ENCODE measurements around the gene LAMTOR4.
A peak's percentile ranks its signal among the peaks of the same experiment; 100 is the strongest.

LAMTOR4 gene

DNA sequence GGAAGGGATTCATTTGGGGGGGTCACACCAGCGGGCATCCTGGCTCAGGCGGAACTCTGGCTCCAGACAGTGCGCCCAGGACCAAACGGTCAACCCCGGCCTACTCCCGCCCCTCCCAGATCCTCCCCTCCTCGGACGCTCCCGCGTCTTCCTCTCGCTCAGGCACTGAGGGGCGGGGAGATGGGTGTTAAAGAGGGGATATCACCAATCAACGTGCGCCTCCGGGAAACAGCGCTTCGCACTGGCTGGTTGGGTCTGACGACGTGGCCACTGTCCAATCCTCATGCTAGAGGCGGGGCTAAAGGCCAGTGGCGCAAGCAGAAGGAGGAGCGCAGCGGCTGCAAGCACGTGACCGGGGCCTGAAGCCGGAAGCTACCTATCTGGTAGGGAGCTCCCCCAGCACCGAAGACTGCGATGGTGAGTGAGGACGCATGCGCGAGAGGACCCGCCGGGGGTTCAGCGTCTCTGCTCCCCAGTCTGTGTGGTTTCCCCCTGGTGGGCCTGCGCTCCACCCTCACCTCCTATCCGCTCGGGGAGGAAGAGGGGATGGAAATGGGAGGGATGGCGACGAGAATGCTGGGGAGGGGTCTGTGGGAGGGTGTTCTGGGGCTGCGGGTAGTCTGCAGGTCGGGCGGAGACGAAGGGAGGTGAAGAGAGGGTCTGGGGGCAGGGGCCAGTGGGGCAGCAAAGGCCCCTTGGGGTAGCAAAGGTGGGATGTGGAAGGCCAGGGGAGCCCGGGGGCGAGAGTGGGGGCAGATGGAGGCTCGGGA, at the start of gene LAMTOR4:
Gene LAMTOR4, plus strand, starts transcription at position 360 of the 770 bp plus-strand sequence. Its CDS starts 55 bp downstream, at position 415.
- peak; percentile 99 for DNase-seq

DNA sequence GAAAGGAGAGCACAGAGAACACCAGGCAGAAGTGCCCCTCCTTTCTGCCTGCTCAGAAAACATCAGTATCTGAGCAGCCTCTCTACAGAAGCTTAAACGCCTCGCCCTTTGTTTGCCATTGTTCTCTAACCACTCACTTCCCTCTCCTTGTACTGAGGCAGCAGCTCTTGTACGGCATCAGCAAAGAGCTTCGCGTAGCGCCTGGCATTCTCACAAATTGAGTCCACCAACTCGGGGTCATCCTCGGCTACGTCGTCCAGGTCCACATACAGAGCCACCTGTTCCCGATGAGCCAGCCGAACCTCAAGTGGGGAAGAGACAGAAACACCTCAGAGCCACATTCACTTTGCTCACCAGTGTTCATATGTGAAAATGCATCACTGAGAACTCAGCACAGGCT, 49.3 kb upstream of the LAMTOR4 start:
- DNase-seq: no peak

DNA sequence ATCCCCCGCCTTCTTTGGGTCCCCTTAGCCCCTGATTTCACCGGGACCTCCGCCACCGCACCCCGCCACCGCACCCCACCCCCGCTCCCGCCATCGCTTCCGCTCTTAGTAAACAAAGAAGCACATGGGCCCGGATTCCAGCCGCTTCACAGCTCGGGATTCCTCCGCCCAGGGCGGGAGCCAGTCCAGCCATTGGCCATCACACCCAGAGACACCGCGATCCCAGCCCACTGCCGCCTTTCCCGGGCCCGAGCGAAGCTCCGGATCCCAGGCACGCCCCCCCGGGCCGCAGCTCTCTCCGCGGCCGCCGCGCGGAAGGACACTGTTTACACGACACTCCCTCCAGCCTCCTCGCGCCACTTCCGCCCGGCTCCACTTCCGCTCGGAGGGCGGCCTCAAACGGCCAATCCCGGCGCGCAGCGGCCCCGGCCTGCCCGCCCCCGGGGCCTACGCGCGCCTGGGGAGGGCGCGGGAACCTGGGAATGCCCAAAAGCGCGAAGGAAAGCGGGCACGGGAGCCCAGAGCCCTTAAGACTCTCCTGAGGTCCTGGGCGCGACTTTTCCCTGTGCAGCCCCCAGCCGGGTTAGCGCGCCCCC, 48.2 kb upstream of the LAMTOR4 start:
- DNase-seq: peak; percentile 90

DNA sequence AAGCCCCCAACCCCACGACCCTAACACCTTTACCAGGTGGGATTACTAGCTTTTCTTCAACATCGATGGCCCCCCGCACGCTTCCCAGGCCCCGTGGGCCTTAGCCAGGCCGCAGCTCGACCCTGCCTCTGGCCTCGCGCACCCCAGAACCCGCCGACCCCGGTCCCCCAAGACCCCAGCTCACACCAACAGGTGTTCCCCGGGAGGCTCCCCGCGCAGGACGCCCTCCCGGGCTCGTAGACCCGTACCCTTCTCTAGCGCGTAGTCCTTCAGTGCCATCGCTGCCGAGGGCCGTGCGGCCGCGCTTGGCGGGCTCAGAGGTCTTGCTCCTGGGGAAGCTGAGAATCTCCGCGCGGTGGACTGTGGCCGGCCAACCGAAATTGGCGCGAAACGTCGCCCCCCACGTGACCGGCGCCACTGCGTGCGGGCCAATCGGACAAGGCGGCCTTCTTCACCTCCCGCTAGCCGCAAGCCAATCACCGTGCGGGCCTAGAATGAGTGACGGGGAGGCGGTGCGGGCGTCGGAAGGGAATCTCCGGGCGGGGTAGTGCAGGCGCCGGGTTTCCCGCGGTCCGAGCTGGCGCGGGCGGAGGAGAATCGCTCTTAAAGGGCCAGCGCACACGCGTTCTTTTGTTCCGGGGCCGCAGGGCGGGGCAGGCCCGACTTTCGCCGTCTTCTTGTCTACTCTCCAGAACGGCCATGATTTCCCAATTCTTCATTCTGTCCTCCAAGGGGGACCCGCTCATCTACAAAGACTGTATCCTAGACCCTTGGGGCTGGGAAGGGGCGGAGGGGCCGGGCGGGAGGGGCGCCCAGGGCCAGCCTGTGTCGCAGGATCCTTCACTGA, 47.5 kb upstream of the LAMTOR4 start, which contains the start of the genes AP4M1 and MCM7:
Gene AP4M1, plus strand, starts transcription at position 628 of the 847 bp plus-strand sequence. Its CDS starts 72 bp downstream, at position 700.
Gene MCM7, minus strand, starts transcription at position 382 of the 847 bp plus-strand sequence. Its CDS starts 103 bp downstream, at position 279.
- peak; percentile 97 for DNase-seq

DNA sequence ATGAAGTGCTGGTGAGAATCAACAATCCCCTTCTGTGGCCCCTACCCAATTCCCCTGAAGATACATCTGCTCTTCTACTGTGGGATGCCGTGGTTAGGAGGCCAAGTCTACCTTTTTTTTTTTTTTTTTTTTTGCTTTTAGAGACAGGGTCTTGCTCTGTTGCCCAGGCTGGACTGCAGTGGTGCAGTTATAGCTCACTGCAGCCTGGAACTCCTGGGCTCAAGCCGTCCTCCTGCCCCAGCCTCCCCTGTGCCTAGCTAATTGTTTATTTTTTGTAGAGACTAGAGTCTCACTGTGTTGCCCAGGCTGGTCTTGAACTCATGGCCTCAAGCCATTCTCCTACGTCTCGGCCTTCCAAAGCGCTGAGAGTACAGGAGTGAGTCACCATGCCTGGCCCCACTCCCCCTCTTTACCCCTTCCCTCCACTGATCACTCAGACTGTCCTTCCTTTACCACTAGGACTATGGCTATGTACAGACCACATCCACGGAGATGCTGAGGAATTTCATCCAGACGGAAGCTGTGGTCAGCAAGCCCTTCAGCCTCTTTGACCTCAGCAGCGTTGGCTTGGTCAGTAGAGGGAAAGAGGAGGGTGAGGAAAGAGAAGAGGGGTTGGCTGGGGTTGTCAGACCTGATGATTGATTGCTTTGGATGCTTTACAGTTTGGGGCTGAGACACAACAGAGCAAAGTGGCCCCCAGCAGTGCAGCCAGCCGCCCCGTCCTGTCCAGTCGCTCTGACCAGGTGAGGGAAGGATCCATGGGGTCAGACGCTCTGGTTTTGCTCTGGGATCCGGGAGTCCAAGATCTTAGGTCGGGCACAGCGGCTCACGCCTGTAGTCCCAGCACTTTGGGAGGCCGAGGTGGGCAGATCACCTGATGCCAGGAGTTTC, 45.5 kb upstream of the LAMTOR4 start:
- no peak for DNase-seq

DNA sequence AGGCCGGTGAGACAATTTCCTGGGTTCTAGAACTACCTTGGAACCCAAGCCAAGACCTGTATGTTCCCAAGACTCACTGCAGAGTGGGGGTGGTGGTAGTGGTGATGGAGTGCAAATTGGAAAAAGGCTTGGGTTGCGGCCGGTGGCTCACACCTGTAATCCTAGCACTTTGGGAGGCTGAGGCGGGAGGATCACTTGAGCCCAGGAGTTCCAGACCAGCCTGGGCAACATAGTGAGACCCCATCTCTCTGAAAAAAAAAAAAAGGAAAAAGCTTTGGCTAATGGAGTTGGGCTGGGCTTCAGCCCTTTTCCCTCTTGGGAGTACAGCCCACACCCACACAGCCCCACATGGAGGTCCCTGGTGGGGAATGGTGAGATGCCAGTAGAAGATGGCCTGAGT, 43.2 kb upstream of the LAMTOR4 start:
- DNase-seq: no peak

DNA sequence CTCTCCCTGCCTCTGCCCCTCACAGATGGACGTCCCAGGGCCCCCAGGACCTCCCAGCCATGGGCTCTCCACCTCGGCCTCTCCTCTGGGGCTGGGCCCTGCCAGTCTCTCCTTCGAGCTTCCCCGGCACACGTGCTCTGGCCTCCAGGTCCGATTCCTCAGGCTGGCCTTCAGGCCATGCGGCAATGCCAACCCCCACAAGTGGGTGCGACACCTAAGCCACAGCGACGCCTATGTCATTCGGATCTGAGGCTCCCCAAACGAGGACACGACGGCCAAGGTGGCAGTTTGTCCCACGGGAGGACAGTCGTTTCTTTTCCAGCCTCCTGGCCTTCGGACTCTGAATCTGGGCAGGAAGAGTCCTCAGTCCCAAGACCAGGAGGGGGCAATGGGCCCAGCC, 42.1 kb upstream of the LAMTOR4 start:
- DNase-seq: no peak

DNA sequence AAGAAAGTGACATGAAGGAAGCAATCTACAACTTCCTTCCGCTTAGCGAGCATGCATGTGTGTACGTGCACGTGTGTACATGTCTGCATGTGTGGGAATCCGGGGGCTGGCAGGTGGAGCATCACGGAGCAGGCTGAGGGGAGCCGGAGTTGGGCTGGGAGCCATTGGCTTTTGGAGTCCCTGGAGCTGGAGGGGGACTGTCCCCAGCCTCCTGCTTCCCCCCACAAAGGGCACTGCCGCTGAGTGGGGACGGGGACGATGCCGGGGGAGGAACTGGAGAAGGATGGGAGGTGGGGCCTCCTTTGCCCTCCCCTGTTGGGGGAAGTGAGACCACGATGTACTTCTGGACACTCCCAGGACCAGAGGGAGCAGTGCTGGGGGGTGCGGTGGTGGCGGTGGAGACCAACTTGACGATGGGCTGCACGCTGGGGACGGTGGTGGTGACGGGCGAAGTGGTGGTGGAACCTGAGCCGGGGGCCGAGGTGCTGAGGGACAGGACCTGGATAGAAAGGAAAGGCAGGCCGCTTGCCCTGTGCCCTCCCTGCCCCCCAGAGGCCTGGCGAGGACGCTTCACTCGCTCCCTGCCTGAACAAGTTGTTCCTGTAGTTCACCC, 41.5 kb upstream of the LAMTOR4 start:
- DNase-seq: no peak

DNA sequence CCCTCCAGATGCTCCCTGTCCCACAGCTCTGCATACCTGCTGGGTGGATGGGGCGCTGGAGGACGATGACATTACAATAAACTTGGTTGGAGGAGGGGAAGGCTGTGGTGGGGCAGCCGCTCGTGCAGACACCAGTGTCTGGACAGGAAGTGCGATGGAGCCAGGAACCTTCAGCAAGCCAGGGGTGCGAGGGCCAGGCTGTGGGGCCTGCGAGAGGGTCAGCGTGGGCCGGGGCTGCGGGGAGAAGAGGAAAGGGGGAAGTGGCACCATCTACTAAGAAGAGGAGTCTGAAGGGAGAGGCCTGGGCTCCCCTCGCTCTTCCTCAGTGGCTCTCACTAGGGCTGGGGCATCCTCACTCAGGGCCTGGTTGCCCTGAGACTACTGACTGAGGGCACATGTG, 40.8 kb upstream of the LAMTOR4 start:
- DNase-seq: no peak

DNA sequence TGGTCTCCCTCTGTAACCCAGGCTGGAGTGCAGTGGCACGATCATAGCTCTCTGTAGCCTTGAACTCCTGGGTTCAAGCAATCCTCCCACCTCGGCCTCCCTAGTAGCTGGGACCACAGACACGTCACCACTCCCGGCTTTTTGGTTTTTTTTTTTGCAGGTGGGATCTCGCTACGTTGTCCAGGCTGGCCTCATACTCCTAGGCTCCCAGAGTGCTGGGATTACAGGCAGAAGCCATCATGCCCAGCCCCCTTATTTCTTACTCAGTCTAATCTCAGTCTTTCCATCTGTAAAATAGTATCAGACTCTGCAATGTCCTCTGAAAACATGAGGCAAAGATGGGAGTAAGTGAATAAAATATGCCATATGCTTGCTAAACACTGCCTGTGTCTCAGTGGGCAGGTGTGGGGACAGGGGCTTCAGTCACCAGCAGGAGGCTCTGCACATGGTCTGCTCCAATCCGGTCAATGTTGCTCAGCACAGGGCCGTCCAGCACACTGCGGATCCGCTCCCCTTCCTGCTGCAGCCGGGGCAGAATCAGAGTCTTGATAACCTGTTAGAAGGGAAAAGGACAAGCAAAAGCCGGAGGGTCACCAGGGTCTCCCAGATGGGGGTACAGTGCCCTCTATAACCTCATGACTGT, 39.1 kb upstream of the LAMTOR4 start:
- no peak for DNase-seq

DNA sequence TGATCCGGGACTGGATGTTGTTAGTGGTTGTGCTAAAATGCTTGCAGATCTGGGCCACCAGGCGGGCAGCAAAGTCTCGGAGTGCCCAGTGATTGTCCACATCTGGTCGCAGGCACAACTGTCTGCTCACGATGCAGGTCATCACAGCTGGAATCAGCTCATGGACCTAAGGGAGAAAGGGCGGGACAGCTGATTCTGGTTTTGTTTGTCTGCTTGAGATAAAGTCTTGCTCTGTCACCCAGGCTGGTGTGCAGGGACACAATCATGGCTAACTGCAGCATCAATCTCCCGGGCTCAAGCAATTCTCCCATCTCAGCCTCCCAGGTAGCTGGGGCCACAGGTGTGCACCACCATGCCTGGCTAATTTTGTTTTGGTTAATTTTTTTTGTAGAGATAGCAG, 37.6 kb upstream of the LAMTOR4 start:
- no peak for DNase-seq

DNA sequence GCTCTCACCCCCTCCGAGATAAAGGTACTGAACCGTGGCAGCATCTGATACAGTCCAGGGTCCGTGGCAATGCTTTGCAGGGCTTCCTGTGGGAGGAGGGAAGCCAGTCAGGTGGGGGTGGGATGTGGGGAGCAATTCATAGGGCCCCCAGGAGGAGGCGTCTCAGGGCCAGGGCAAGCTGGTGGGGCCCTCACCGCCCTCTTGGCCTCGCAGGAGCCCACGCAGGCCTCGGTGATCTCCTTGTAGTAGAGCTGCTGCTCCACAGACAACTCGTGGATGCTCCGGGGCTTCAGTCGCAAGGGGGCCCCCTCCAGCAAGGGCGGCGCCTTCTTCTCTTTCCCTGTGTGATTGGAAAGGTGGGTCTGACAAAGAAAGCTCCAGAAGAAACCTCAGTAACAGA, 36.8 kb upstream of the LAMTOR4 start:
- no peak for DNase-seq

DNA sequence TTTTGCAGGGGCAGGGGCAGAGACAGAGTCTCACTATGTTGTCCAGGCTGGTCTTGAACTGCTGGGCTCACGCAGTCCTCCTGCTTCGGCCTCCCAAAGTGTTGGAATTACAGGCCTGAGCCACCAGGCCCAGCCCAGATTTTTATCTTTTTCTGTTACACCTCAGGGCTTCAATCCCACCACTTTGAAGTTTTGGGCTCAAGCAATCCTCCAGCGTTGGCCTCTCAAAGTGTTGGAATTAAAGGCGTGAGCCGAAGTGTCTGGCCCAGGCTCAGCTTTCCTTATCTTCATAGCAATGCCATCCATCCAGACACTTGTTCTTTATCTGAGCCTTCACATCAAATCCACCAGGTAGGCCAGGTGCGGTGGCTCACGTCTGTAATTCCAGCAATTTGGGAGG, 33.7 kb upstream of the LAMTOR4 start:
- DNase-seq: no peak

DNA sequence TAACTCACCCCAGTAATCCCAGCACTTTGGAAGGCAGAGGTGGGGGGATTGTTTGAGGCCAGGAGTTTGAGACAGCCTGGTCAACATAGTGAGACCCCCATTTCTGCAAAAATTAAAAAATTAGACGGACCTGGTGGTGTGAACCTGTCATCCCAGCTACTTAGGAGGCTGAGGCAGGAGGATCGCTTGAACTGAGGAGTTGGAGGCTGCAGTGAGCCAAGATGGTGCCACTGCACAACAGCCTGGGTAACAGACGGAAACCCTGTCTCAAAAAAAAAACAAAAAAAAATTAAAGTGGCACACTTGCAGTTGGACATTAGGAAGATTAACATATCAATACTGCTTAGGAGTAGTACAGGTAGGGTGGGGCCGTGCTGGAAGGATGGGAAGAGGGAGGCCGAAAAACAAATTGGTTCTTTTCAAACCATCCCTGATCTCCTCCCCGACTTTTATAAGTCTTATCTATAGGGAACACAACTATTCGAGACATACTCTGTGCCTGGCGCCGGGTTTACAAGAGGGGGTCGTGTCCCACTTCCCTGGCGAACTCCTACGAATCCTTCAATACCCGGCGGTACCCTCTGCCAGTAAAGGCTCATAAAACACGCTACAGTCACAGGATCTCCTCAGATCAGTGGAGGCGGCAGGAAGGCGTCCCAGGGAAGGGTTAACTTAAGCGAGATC, 30.2 kb upstream of the LAMTOR4 start:
- DNase-seq: no peak

DNA sequence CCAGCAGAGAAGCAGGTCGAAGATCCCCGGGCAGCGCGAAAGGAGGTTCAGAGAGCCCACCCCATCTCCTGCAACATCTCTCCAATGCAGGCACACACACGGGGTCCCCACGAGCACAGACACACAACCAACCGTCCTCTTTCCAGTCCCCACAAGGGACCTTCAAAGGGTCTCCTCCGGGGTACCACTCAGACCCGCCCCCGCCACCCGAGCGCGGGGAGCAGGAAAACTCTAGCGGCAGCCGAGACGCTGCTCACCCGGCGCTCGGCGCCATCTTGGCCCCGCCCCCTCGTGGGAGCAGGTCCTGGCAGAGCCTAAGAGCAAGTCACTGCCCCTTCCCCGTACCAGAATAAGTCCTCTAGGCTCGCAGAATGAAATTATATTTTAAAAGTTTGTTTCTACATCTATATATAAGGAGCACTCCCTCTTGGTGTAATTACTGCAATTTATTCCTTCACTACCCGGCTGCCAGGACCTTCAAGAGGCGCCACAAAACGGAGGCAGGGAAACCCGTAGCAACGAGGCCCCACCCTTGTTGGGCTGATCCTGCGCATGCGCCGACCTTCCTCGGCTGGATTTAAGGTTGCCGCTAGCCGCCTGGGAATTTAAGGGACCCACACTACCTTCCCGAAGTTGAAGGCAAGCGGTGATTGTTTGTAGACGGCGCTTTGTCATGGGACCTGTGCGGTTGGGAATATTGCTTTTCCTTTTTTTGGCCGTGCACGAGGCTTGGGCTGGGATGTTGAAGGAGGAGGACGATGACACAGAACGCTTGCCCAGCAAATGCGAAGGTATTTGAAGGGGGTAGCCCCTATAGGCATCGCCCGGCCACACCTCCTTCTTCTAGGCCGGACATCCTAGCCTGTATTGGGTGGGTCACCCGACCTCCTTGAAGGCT, 29.4 kb upstream of the LAMTOR4 start, which contains the start of the genes CNPY4 and TAF6:
Gene CNPY4, plus strand, starts transcription at position 563 of the 898 bp plus-strand sequence. Its CDS starts 111 bp downstream, at position 674.
Gene TAF6, minus strand, starts transcription at position 287 of the 898 bp plus-strand sequence. CDS start 5,149 bp downstream, outside the sequence.
- DNase-seq: peak; percentile 95

DNA sequence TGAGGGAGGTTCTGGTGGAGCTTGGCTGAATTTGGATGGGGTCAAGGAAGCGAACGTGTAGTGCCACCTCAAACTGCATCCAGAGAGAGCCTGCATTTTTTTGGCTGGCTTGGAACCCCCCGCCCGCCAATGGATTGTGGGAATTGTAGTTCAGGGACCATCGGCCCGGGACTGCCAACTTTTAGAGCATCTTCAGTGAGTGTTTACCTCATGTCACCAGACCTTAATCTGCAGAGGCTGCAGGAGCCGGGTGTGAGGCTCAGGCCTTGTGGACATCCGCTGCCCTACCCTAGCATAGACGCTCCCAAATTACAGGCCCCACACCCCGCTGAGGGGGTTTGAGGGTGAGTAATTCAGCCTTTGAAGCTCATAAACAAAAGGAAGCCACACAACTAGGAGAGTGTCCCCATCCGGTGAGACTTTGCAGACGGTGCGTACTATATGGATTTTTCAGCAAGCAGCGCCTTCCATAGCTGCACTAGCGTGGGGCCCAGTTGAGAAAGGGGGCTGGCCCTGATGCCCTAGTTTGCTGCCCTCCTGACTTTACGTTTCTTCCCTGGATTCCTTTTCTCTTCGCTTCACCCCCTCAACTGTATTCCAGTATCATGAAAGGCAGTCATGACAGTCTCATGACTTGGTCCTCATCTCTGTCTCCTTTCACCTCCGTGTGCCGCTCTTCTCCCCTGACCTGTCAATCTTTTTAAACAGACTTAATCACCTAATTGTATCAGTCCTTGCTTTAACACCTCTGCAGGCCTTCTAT, 28.6 kb upstream of the LAMTOR4 start:
- peak; percentile 61 for DNase-seq

DNA sequence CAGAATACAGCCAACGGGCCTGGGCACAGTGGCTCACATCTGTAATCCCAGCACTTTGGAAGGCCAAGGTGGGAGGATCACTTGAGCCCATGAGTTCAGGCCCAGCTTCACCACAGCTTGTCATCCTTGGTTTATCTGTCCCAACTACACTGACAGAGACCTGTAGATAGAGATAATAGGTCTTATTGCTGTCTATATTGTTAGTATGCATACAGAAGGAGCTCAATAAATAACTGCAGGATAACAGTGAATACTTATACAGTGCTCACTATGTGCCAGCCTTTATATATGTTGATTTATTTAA, 28.0 kb upstream of the LAMTOR4 start:
- DNase-seq: no peak

DNA sequence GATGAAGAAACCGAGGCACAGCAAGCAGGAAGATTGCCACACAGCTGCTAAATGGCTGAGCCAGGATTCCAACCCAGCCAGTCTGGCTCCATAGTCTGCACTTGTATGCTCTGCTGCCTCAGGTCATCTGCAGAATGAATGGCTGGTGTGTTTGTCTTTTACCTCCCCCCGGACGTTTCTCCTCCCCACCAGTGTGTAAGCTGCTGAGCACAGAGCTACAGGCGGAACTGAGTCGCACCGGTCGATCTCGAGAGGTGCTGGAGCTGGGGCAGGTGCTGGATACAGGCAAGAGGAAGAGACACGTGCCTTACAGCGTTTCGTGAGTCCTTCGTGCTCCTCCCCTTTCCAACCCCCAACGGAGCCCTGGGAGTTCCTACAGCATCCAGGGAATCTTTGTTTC, 26.7 kb upstream of the LAMTOR4 start:
- no peak for DNase-seq

DNA sequence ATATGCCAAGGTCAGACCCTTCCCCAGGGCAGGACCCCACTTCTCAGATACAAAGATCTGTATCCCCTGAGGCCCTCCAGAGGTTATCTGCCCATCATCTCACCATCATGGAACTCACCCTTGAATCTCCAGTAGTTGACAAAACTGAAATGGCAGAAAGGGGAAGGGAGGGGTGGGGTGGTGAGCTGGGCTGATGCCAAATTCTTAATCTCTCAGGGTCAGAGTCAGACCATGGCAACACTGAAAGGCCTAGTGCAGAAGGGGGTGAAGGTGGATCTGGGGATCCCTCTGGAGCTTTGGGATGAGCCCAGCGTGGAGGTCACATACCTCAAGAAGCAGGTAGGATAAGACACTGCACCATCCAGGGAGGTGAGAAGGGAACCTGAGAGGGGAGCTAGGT, 26.1 kb upstream of the LAMTOR4 start:
- DNase-seq: no peak
